Measurements from ENCODE around the gene CD300C.
"Not testable (repeated sequence)": the region's sequence is repeated elsewhere in the genome, so short reads cannot be mapped to it uniquely, and the experiment has no call there.

CD300C gene

DNA sequence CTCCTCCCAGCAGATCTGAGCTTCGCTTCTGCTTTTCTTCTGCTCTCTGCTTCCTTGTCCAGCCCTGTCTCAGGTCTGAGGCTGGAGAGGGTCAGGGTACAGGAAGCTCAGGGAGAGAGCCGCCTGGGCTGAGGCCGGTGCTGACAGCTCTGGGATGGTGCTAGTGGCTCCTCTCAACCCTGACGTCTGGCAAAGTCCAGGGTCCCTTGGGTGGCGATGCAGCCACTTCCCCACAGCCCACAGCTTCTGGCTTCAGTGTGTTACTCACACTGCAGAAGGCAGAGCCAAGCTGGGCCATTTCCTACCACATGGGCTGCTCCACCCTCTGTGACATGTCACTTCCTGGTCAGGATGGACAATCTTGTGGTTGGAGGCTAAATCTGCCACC is at the start of gene CD300C:
Gene CD300C, minus strand, starts transcription at position 273 of the 388 bp plus-strand sequence. CDS start 333 bp downstream, outside the sequence.
- Histone ChIP-seq H3K27me3 (ENCODE audit: control insufficient read depth, insufficient read depth, low read length) (no peaks in the 10 kb centered on the region), H3K4me3 (ENCODE audit: low read length) (no peak within 1 kb of the TSS), H3K27ac (ENCODE audit: low read depth, low read length) (no peak within 1 kb of the TSS), H3K4me1 (ENCODE audit: control insufficient read depth, insufficient read depth, low read length) (no peaks in the 10 kb centered on the region), H3K9ac (ENCODE audit: low read length) (no peak within 1 kb of the TSS), H3K36me3 (ENCODE audit: control insufficient read depth, insufficient read depth, low read length) (no peaks in the 10 kb centered on the region)

DNA sequence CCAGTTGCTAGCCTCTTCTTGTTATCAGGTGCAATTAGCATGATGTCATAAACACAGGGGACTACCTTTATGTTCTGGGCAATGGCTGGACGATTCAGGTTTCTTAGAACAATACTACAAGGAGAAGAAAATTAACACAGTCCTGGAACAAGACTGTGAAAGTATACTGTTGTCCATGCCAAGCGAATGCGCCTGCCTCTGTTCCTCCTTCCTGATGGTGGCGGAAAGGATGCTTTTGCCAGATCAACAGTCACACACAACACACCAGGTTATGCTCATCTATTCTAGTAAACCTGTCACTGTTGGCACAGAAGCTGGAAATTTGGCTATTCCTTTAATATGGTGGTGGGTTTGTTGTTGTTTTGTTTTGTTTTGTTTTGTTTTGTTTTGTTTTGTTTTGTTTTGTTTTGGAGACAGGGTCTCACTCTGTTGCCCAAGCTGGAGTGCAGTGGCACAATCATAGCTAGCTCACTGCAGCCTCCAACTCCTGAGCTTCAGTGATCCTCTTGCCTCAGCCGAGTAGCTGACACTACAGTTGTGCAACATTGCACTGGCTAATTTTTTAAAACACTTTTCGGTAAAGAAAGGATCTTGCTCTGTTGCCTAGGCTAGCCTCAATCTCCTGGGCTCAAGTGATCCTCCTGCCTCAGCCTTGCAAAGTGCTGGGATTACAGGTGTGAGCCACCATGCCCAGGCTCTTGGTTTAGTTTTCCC is 49.3 kb upstream of the CD300C start:
- Histone ChIP-seq H3K4me1 (ENCODE audit: control insufficient read depth, insufficient read depth, low read length) (no peaks in the 10 kb centered on the region), H3K36me3 (ENCODE audit: control insufficient read depth, insufficient read depth, low read length) (no peaks in the 10 kb centered on the region), H3K4me3 (ENCODE audit: low read length) (no peak overlapping the region), H3K27ac (ENCODE audit: low read depth, low read length) (no peak overlapping the region), H3K9ac (ENCODE audit: low read length) (no peak overlapping the region), H3K27me3 (ENCODE audit: control insufficient read depth, insufficient read depth, low read length) (peaks cover 6% of the 10 kb centered on the region)

DNA sequence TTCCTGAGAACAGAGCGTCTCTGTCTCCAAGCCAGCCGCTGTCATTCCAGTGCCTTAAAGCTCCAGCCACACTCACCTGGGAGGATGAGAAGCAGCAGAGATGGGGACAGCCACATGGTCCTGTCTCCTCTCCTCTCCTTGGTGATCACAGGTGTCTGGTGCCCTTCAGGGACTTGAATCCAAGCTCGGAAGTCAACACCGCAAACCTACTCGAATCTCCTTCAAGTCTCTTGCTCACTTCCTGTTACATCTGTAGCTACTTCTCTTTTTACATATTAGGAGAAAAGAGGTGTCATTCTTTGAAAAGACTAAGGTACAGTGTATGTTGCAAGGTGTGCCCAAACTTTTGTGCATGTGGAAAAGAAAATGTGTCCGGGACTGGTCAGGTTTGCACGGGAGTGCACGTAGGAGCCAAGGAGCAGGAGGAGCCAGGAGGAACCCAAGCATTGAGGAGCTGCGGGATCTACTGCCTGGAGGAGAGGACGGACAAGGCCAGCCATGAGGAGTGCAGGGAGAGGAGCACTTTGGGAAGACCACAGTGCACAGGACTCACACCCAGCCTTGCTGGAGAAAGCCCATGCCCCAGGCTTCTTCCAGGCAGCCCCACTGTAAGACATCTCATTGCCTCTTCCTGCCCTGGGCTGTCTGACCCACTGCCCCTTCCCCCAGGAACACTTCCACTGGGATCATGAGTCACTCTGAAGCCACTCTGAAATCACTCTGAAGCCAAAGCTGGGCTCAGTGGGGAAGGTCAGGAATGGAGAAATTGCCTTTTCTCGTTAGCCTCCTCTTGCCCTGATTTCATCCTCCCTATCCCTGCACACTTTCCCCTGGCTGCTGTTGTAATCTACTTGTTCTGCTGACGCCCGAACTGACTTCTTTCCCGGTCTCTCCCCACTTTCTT is 46.4 kb upstream of the CD300C start, which contains the start of gene CD300LD:
Gene CD300LD, minus strand, starts transcription at position 197 of the 904 bp plus-strand sequence. Its CDS starts 81 bp downstream, at position 116.
- Histone ChIP-seq H3K27me3 (ENCODE audit: control insufficient read depth, insufficient read depth, low read length) (no peaks in the 10 kb centered on the region), H3K9ac (ENCODE audit: low read length) (no peak within 1 kb of the TSS), H3K4me1 (ENCODE audit: control insufficient read depth, insufficient read depth, low read length) (no peaks in the 10 kb centered on the region), H3K27ac (ENCODE audit: low read depth, low read length) (no peak within 1 kb of the TSS), H3K4me3 (ENCODE audit: low read length) (no peak within 1 kb of the TSS), H3K36me3 (ENCODE audit: control insufficient read depth, insufficient read depth, low read length) (no peaks in the 10 kb centered on the region)

DNA sequence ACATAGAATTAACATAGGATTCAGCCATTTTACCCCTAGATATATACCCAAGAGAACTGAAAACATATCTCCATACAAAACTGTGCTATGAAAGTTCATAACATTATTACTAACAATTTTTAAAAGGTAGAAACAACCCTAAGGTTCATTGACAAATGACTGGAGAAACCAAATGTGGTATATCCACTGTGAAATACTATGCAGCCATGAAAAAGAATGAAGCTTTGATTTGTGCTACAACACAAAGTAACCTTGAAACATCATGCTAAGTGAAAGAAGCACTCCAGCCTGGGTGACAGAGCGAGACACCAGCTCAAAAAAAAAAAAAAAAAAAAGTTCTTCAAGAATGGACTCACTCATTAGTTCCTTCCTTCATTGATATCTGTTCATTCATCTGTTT is 45.6 kb upstream of the CD300C start:
- H3K36me3 ChIP-seq (ENCODE audit: control insufficient read depth, insufficient read depth, low read length) = no peaks in the 10 kb centered on the region
- no peak overlapping the region for H3K4me3 ChIP-seq (ENCODE audit: low read length)
- H3K27me3 ChIP-seq (ENCODE audit: control insufficient read depth, insufficient read depth, low read length) = no peaks in the 10 kb centered on the region
- H3K4me1 ChIP-seq (ENCODE audit: control insufficient read depth, insufficient read depth, low read length) = no peaks in the 10 kb centered on the region
- no peak overlapping the region for H3K9ac ChIP-seq (ENCODE audit: low read length)
- H3K27ac ChIP-seq (ENCODE audit: low read depth, low read length) = no peak overlapping the region

DNA sequence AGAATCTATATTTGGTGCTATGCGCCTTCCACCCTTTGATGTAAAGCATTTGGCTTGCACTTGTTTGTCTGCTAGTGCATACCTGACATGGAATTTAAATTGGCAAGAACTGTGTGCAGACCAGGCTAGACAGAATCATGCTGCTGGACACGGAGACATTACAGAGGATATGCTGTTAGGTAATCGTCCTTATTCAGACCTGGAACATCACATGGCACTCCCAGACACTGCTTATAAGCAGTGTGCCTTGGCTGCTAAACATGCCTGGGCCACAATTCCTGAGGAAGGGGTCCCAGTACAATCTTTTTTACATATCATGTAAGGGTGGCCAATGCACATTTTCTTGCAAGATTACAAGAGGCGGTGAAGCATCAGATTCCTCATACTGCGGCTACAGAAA is 39.8 kb upstream of the CD300C start:
- Histone ChIP-seq H3K4me1 (ENCODE audit: control insufficient read depth, insufficient read depth, low read length) (no peaks in the 10 kb centered on the region), H3K4me3 (ENCODE audit: low read length) (no peak overlapping the region), H3K27ac (ENCODE audit: low read depth, low read length) (no peak overlapping the region), H3K27me3 (ENCODE audit: control insufficient read depth, insufficient read depth, low read length) (no peaks in the 10 kb centered on the region), H3K9ac (ENCODE audit: low read length) (no peak overlapping the region), H3K36me3 (ENCODE audit: control insufficient read depth, insufficient read depth, low read length) (no peaks in the 10 kb centered on the region)

DNA sequence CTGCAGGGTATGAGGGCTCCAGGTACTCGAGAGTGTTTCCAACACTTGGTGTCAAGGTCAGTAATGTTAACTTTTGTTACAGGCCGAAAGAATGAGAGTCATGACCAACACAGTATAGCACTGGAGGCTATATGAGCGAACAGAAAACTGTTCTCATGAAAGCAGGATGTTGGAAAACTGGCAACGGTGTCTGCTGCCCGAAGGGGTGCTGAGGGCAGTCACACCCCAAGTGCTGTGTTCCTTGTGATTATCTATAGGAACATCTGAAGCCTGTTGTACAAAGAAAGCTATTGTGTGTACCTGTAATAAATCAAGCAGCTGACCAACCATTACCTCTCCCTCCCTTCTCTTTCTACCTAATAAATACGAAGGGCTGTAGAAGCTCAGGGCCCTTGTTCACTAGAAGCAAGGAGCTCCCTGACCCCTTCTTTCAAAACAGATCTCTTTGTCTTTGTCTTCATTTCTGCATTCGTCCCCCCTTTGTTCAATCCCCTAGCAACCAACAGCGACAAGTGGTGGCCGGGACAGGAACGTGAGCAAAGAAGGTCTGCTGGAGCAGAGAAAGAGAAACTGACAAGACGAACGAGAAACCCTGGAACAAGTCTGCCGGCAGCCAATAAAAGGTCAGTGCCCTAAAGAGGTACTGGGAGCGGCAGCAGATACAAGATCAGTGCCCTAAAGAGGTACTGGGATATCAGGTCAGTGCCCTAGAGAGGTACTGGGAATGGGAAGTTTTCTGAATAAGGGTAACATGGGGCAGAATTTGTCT is 38.6 kb upstream of the CD300C start:
- H3K4me3 ChIP-seq (ENCODE audit: low read length) = no peak overlapping the region
- H3K4me1 ChIP-seq (ENCODE audit: control insufficient read depth, insufficient read depth, low read length) = no peaks in the 10 kb centered on the region
- no peaks in the 10 kb centered on the region for H3K27me3 ChIP-seq (ENCODE audit: control insufficient read depth, insufficient read depth, low read length)
- no peaks in the 10 kb centered on the region for H3K36me3 ChIP-seq (ENCODE audit: control insufficient read depth, insufficient read depth, low read length)
- no peak overlapping the region for H3K27ac ChIP-seq (ENCODE audit: low read depth, low read length)
- no peak overlapping the region for H3K9ac ChIP-seq (ENCODE audit: low read length)

DNA sequence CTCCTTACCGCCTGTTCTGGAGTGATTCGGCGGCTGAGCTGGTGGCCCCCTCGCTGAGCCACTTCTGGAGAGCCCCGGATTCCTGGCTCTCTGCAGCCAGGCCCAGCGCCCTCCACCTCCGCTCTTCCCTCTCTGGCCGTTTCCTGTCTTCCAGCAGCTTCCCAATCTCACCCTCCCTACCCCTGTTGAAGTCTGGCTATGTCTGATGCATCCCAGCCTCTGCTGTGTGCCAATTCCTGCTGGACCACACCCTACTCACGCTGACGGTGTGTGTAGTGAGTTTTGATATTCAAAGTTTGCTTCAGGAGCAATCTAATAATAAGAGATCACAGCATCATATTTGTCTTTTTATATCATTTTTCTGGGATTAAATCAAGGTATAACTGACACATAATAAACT is 36.7 kb upstream of the CD300C start:
- H3K36me3 ChIP-seq (ENCODE audit: control insufficient read depth, insufficient read depth, low read length) = no peaks in the 10 kb centered on the region
- H3K9ac ChIP-seq (ENCODE audit: low read length) = no peak overlapping the region
- no peak overlapping the region for H3K4me3 ChIP-seq (ENCODE audit: low read length)
- H3K4me1 ChIP-seq (ENCODE audit: control insufficient read depth, insufficient read depth, low read length) = no peaks in the 10 kb centered on the region
- no peak overlapping the region for H3K27ac ChIP-seq (ENCODE audit: low read depth, low read length)
- no peaks in the 10 kb centered on the region for H3K27me3 ChIP-seq (ENCODE audit: control insufficient read depth, insufficient read depth, low read length)

DNA sequence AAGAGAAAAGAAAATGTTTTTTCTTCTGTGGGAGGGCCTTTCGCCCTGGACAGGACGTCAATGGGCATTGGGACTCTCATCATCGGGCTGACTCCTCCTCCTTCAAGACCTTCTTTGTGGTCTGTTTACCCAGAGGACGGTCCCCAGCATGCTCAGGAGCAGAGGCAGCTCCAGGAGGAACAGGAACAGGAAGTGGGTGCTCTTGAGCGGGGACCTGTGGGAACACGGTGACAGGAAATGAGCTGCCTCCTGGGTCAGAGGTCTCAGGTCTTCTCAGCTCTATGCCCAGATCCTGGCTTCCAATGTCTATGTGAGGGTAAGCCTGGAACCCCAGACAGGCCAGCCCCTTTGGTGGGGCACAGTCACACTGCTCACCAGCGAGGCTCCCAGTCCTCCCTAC is 34.0 kb upstream of the CD300C start:
- Histone ChIP-seq H3K27me3 (ENCODE audit: control insufficient read depth, insufficient read depth, low read length) (no peaks in the 10 kb centered on the region), H3K36me3 (ENCODE audit: control insufficient read depth, insufficient read depth, low read length) (no peaks in the 10 kb centered on the region), H3K9ac (ENCODE audit: low read length) (no peak overlapping the region), H3K4me1 (ENCODE audit: control insufficient read depth, insufficient read depth, low read length) (no peaks in the 10 kb centered on the region), H3K27ac (ENCODE audit: low read depth, low read length) (no peak overlapping the region), H3K4me3 (ENCODE audit: low read length) (no peak overlapping the region)

DNA sequence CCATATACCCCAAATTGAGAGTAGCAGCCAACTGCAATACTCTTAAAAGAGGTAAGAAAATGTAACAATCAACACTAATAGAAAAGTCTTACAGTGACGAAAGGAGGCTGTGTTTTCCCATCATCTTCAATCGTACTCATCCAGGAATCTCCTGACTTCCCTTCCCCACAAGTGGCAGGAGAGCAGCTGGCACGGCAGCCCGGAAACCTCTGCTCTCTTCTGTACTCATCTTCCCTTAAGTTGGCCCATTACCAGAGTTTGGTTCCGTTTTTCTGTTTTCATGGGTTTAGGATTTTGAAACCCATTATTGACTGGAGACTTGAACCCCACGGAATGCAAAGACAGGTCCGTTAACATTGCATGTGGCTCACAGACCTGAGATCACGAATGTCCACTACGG is 33.1 kb upstream of the CD300C start:
- Histone ChIP-seq H3K4me3 (ENCODE audit: low read length) (no peak overlapping the region), H3K27ac (ENCODE audit: low read depth, low read length) (no peak overlapping the region), H3K9ac (ENCODE audit: low read length) (no peak overlapping the region), H3K27me3 (ENCODE audit: control insufficient read depth, insufficient read depth, low read length) (no peaks in the 10 kb centered on the region), H3K36me3 (ENCODE audit: control insufficient read depth, insufficient read depth, low read length) (no peaks in the 10 kb centered on the region), H3K4me1 (ENCODE audit: control insufficient read depth, insufficient read depth, low read length) (no peaks in the 10 kb centered on the region)

DNA sequence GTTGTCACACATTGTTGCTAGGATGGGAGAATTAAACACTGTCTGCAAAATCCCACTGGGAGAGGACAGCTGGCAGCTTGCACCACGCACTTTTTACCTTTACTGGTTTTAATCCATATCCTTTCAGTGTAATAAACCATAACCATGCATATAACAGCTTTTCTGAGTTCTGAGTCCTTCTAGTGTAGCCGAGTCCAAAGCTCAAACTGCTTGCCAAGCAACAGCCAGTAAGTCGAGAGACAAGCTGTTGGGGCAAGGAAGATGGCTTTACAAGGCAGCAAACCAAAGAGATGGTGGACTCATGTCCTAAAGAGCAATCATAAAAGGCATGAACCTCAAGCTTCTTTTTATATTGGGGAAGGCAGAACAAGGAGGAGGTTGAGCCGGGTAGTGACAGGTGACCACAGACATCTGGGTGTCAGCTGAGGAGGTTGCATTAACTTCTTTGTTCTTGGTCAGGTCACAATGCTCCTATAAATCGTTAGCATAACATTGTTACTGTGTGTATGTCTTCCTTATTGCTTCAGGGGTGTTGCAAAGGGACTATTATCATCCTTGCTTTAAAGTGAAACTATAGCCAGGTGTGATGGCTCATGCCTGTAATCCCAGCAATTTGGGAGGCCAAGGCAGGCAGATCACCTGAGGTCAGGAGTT is 28.7 kb upstream of the CD300C start:
- Histone ChIP-seq H3K27ac (ENCODE audit: low read depth, low read length) (no peak overlapping the region), H3K4me1 (ENCODE audit: control insufficient read depth, insufficient read depth, low read length) (no peaks in the 10 kb centered on the region), H3K36me3 (ENCODE audit: control insufficient read depth, insufficient read depth, low read length) (no peaks in the 10 kb centered on the region), H3K27me3 (ENCODE audit: control insufficient read depth, insufficient read depth, low read length) (no peaks in the 10 kb centered on the region), H3K4me3 (ENCODE audit: low read length) (no peak overlapping the region), H3K9ac (ENCODE audit: low read length) (no peak overlapping the region)

DNA sequence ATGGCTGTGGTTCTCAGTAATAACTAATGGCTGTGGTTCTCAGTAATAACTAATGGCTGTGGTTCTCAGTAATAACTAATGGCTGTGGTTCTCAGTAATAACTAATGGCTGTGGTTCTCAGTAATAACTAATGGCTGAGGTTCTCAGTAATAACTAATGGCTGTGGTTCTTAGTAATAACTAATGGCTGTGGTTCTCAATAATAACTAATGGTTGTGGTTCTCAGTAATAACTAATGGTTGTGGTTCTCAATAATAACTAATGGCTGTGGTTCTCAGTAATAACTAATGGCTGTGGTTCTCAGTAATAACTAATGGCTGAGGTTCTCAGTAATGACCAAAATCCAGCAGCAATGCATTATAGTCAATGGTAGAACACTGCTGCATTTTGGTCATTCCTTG is 27.7 kb upstream of the CD300C start:
- H3K9ac ChIP-seq (ENCODE audit: low read length); H3K27me3 ChIP-seq (ENCODE audit: control insufficient read depth, insufficient read depth, low read length); H3K4me3 ChIP-seq (ENCODE audit: low read length); H3K4me1 ChIP-seq (ENCODE audit: control insufficient read depth, insufficient read depth, low read length); H3K36me3 ChIP-seq (ENCODE audit: control insufficient read depth, insufficient read depth, low read length); H3K27ac ChIP-seq (ENCODE audit: low read depth, low read length): not testable (repeated sequence)

DNA sequence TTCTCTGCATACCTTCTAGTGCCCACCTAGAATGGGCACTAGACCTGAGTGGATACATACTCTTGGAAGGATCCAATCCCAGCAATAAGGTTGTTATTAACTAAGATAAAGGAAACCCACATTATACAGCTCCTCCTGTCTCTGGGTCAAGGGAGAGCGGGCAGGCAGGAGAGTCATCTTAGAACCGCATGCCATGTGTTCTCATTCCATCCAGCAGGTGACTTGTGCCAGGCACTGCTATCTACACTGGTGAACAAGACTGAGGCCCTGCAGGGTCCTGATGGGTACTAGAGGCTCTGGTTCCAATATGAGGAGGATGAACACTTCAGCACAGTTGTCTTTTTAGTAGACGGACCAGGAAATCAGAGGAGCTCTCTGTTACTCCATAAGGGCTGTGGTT is 27.3 kb upstream of the CD300C start:
- Histone ChIP-seq H3K4me1 (ENCODE audit: control insufficient read depth, insufficient read depth, low read length) (no peaks in the 10 kb centered on the region), H3K27ac (ENCODE audit: low read depth, low read length) (no peak overlapping the region), H3K4me3 (ENCODE audit: low read length) (no peak overlapping the region), H3K36me3 (ENCODE audit: control insufficient read depth, insufficient read depth, low read length) (no peaks in the 10 kb centered on the region), H3K9ac (ENCODE audit: low read length) (no peak overlapping the region), H3K27me3 (ENCODE audit: control insufficient read depth, insufficient read depth, low read length) (peaks cover 3% of the 10 kb centered on the region)
